Endothelial cell of umbilical vein (primary cell): ENCODE results near the gene CD38. TPM values are rescaled to one million over a fixed set of nuclear protein-coding genes. Genes with fewer than 3 reads are reported as not detected.

Experiments used
- BruUV-seq: library from RNA; stranded (reverse); fragments of 400-500 nt; replicated peaks from 2 replicates; lab custom pipeline; 2021; lab: Mats Ljungman, UMichigan
- CTCF ChIA-PET: fragments of 300-600, 350-600 bp; sonication (Branson Sonifier 250); formaldehyde crosslinking; loops from one replicate; lab custom pipeline; 2021; ENCODE audit warnings: antibody characterized with exemption, inconsistent platforms; lab: Charles Lee
- POLR2A ChIA-PET: fragments of 300-600, 350-600 bp; sonication (Branson Sonifier 250); formaldehyde crosslinking; loops from one replicate; lab custom pipeline; 2021; ENCODE audit warnings: antibody characterized with exemption, inconsistent platforms; lab: Charles Lee
- DNase-seq: peaks from one replicate; pipeline ENCODE4 v3.0.0-alpha.2; 2011; ENCODE audit warnings: low read depth, low spot score
- FAIRE-seq: peaks from 2 replicates; lab custom pipeline; 2011; peaks lifted over from hg19 to GRCh38; lab: Jason Lieb, UNC
- H2AFZ ChIP-seq: 2 replicates; pipeline ENCODE4 v1.6.0; 2012; ENCODE audit warnings: low read depth, low read length, control low read depth, inconsistent platforms
- H3K27ac ChIP-seq: 2 replicates; pipeline ENCODE4 v1.5.1; 2011; ENCODE audit warnings: low read depth, mild to moderate bottlenecking, control low read depth, low read length, moderate library complexity; ENCODE audit not compliant: insufficient read depth
- H3K27me3 ChIP-seq, 2 experiments: 2 replicates each; pipeline versions ENCODE4 v1.6.0 to v1.6.1; 2011; ENCODE audit warnings: low read length in 2 of 2, mixed read lengths in 1 of 2; ENCODE audit not compliant: control insufficient read depth in 2 of 2, insufficient read depth in 2 of 2
- H3K36me3 ChIP-seq, 2 experiments: 2 replicates in 1 of 2; 3 replicates in 1 of 2; pipeline ENCODE4 v1.5.1; 2011; ENCODE audit warnings: low read length in 2 of 2, mild to moderate bottlenecking in 1 of 2, moderate library complexity in 1 of 2; ENCODE audit not compliant: control insufficient read depth in 2 of 2, insufficient read depth in 2 of 2; ENCODE audit errors: extremely low read depth in 1 of 2
- H3K4me1 ChIP-seq: 3 replicates; pipeline ENCODE4 v1.5.1; 2011; ENCODE audit warnings: mild to moderate bottlenecking, low read length; ENCODE audit not compliant: control insufficient read depth, insufficient read depth; ENCODE audit errors: extremely low read depth
- H3K4me2 ChIP-seq: 2 replicates; pipeline ENCODE4 v1.6.1; 2011; ENCODE audit warnings: low read length, control low read depth, mixed read lengths; ENCODE audit not compliant: insufficient read depth
- H3K4me3 ChIP-seq, 3 experiments: fragments of 200-600 bp in 1 of 3; sonication (generic), shearing (Covaris generic) in 1 of 3; replicated peaks in 1 of 3; 2 replicates each; pipeline ENCODE4 v1.5.1; 2011 to 2016; ENCODE audit warnings: control low read depth in 3 of 3, low read length in 3 of 3, mild to moderate bottlenecking in 2 of 3, inconsistent platforms in 1 of 3, low read depth in 1 of 3, moderate library complexity in 1 of 3; ENCODE audit not compliant: insufficient read depth in 1 of 3
- H3K79me2 ChIP-seq: 2 replicates; pipeline ENCODE4 v1.6.0; 2012; ENCODE audit warnings: low read length, inconsistent platforms; ENCODE audit not compliant: control insufficient read depth, insufficient read depth
- H3K9ac ChIP-seq: replicated peaks from 2 replicates; pipeline ENCODE3; 2011; ENCODE audit warnings: low read length, control low read depth; ENCODE audit not compliant: insufficient read depth; ENCODE audit errors: extremely low read depth
- H3K9me1 ChIP-seq: replicated peaks from 3 replicates; pipeline ENCODE4 v1.6.0; 2011; ENCODE audit warnings: mild to moderate bottlenecking, low read length; ENCODE audit not compliant: control insufficient read depth, insufficient read depth; ENCODE audit errors: extremely low read depth
- H3K9me3 ChIP-seq: replicated peaks from 2 replicates; pipeline ENCODE4 v1.5.1; 2012; ENCODE audit warnings: low read length, inconsistent platforms; ENCODE audit not compliant: control insufficient read depth, insufficient read depth
- H4K20me1 ChIP-seq: replicated peaks from 2 replicates; pipeline ENCODE3; 2011; ENCODE audit warnings: mild to moderate bottlenecking, low read length; ENCODE audit not compliant: control insufficient read depth, insufficient read depth; ENCODE audit errors: extremely low read depth
- CTCF ChIP-seq, 2 donors: IDR thresholded peaks; 1 replicate in 1 of 2; 2 replicates in 1 of 2; pipeline ENCODE4 v1.5.1; 2011; ENCODE audit warnings: low read length in 2 of 2, mild to moderate bottlenecking in 2 of 2, moderate library complexity in 2 of 2, control low read depth in 1 of 2, inconsistent platforms in 1 of 2, low read depth in 1 of 2; ENCODE audit not compliant: insufficient read depth in 1 of 2; ENCODE audit errors: extremely low read depth in 1 of 2
- EZH2 ChIP-seq: IDR thresholded peaks from 2 replicates; pipeline ENCODE4 v1.6.1; 2012; ENCODE audit warnings: borderline replicate concordance, low read depth, mild to moderate bottlenecking, moderate library complexity, low read length, inconsistent platforms; ENCODE audit not compliant: severe bottlenecking
- GATA2 ChIP-seq: IDR thresholded peaks from 2 replicates; pipeline ENCODE4 v1.7.0; 2011; ENCODE audit warnings: low read depth, mild to moderate bottlenecking, moderate library complexity, mixed read lengths, low read length; ENCODE audit not compliant: insufficient read length, insufficient read depth
- MYC ChIP-seq: IDR thresholded peaks from one replicate; pipeline ENCODE4 v1.6.1; 2011; ENCODE audit warnings: mild to moderate bottlenecking, low read depth, low read length
- dilution Hi-C: fragments of 300-500 bp; cut with MboI; formaldehyde crosslinking; loops from one replicate; pipeline ENCODE4 v1.15.0; 2019; ENCODE audit warnings: low sequenced_read_pairs; ENCODE audit not compliant: extremely low pct_ligation_motif_present
- intact Hi-C: fragments of 100-400 bp; cut with micrococcal nuclease; formaldehyde crosslinking; loops from one replicate; pipeline ENCODE4 v1.10.0; 2022
- polyA plus RNA-seq, 4 experiments: library from polyadenylated mRNA; depleted of rRNA in 3 of 4; stranded (reverse) in 3 of 4; unstranded in 1 of 4; fragments of >200 nt; gene quantifications; 2 replicates each; pipeline versions ENCODE4 v1.2.1 to v1.2.3, GENCODE V29; 2011 to 2012; ENCODE audit warnings: missing spikeins in 1 of 4
- total RNA-seq: library from RNA; stranded (reverse); gene quantifications from 2 replicates; pipeline ENCODE4 v1.2.3, GENCODE V29; 2021

Gene CD38
- total and polyA plus RNA-seq, 2 donors (not counting 3 experiments of a cell fraction or from before 2014, with no cell fraction given) = 0.11 to 0.31 TPM

GRCh38 chr4:15882675-15883086 is 104.6 kb downstream of the CD38 start:
- H3K27me3 ChIP-seq = no peaks in the 10 kb centered on the region
- dilution Hi-C loops = no loop called here
- H3K9me3 ChIP-seq = no peaks in the 10 kb centered on the region
- DNase-seq (peak; percentile 72), FAIRE-seq (peak; percentile 79)
- no peaks in the 10 kb centered on the region for H3K36me3 ChIP-seq
- H3K4me3 ChIP-seq = no peak overlapping the region
- no peak overlapping the region for H3K9ac ChIP-seq
- intact Hi-C loops = loop anchor here (1.0 to 2.0 kb wide), 7 partner anchors 38 to 403 kb away; no protein-coding TSS in a partner anchor
- BruUV-seq = no TSS peak
- TF ChIP-seq CTCF (IDR thresholded peaks at IDR 0.05; ENCODE audit: extremely low read depth in 1 of 2, insufficient read depth in 1 of 2, low read depth in 1 of 2, low read length in 2 of 2) = peak; percentile 74 to 90
- TF ChIP-seq EZH2 = no peak
- POLR2A ChIA-PET = interaction anchor here (0.9 kb wide), 1 partner anchor 74 kb away, joined by 3 read pairs; no protein-coding TSS in a partner anchor
- H3K79me2 ChIP-seq = no peaks in the 10 kb centered on the region
- no peak overlapping the region for H3K27ac ChIP-seq
- no peaks in the 10 kb centered on the region for H3K9me1 ChIP-seq
- no peak overlapping the region for H2AFZ ChIP-seq
- H4K20me1 ChIP-seq = no peaks in the 10 kb centered on the region
- CTCF ChIA-PET = interaction anchor here (0.6 to 9.2 kb wide), 81 partner anchors 8 to 1961 kb away, joined by 3 to 465 read pairs (median 5); partner anchors contain the start of genes CC2D2A, CD38, FGFBP1 and FGFBP2
- H3K4me1 ChIP-seq = no peaks in the 10 kb centered on the region
- H3K4me2 ChIP-seq = no peak overlapping the region

- dilution Hi-C loops (no loop called here), intact Hi-C loops (loop anchor here (2.0 kb wide), 1 partner anchor 37 kb away; no protein-coding TSS in a partner anchor)
- Histone ChIP-seq H3K9me1 (no peaks in the 10 kb centered on the region), H4K20me1 (no peaks in the 10 kb centered on the region), H3K79me2 (no peaks in the 10 kb centered on the region), H3K4me2 (no peak overlapping the region), H3K9ac (no peak overlapping the region), H3K4me3 (no peak overlapping the region), H3K27ac (no peak overlapping the region), H3K27me3 (no peaks in the 10 kb centered on the region), H3K4me1 (no peaks in the 10 kb centered on the region), H3K9me3 (no peaks in the 10 kb centered on the region), H2AFZ (no peak overlapping the region), H3K36me3 (no peaks in the 10 kb centered on the region)
- POLR2A ChIA-PET = no interaction called here
- BruUV-seq = no TSS peak
- CTCF ChIA-PET = interaction anchor here (0.7 to 9.2 kb wide), 29 partner anchors 10 to 414 kb away, joined by 3 to 465 read pairs (median 9); partner anchors contain the start of genes CC2D2A and FGFBP2
- no peak for DNase-seq
- TF ChIP-seq GATA2 = no peak
- TF ChIP-seq MYC = no peak
- FAIRE-seq = no peak
Observed at GRCh38 chr4:15883610-15884243, 105.6 kb downstream of the CD38 start.
